ENCODE measurements around the gene FCGR3B.
"Not testable (repeated sequence)": the region's sequence is repeated elsewhere in the genome, so short reads cannot be mapped to it uniquely, and the experiment has no call there.

The FCGR3B gene

GRCh38 chr1:161622054-161622453 is 8.9 kb downstream of the FCGR3B start:
- not testable (repeated sequence) for H3K9ac ChIP-seq (ENCODE audit: low read length); H3K27ac ChIP-seq (ENCODE audit: low read depth, low read length, poor library complexity, severe bottlenecking); H4K20me1 ChIP-seq (ENCODE audit: insufficient read depth, low read length); H3K9me3 ChIP-seq (ENCODE audit: low read length); H3F3A ChIP-seq (ENCODE audit: insufficient read depth, low read length); H3K9me2 ChIP-seq (ENCODE audit: low read depth, low read length); H3K36me3 ChIP-seq (ENCODE audit: insufficient read depth, low read length); H3K27me3 ChIP-seq (ENCODE audit: insufficient read depth, low read length); H3K79me2 ChIP-seq (ENCODE audit: insufficient read depth, low read length); H2AFZ ChIP-seq (ENCODE audit: low read length)
- peaks cover 14% of the 10 kb centered on the region for H3K4me1 ChIP-seq (ENCODE audit: insufficient read depth, low read length, severe bottlenecking)
- peak overlapping the region; percentile 67; the same call in 1 of the 2 replicates for H3K4me2 ChIP-seq (ENCODE audit: low read length)
- peak overlapping the region; percentile 51 for H3K4me3 ChIP-seq (ENCODE audit: low read depth, low read length, poor library complexity, severe bottlenecking)

- not testable (repeated sequence) for H3K9me2 ChIP-seq (ENCODE audit: low read depth, low read length); H4K20me1 ChIP-seq (ENCODE audit: insufficient read depth, low read length); H3K36me3 ChIP-seq (ENCODE audit: insufficient read depth, low read length); H3K27me3 ChIP-seq (ENCODE audit: insufficient read depth, low read length); H3K79me2 ChIP-seq (ENCODE audit: insufficient read depth, low read length); H3K27ac ChIP-seq (ENCODE audit: low read depth, low read length, poor library complexity, severe bottlenecking); H3F3A ChIP-seq (ENCODE audit: insufficient read depth, low read length); H2AFZ ChIP-seq (ENCODE audit: low read length); H3K9ac ChIP-seq (ENCODE audit: low read length); H3K9me3 ChIP-seq (ENCODE audit: low read length)
- Histone ChIP-seq H3K4me1 (ENCODE audit: insufficient read depth, low read length, severe bottlenecking) (peaks cover 14% of the 10 kb centered on the region), H3K4me3 (ENCODE audit: low read depth, low read length, poor library complexity, severe bottlenecking) (peak overlapping the region; percentile 51), H3K4me2 (ENCODE audit: low read length) (peak overlapping the region; percentile 67)
These were observed 9.6 kb downstream of the FCGR3B start for GRCh38 chr1:161621181-161622000.

- H3K9ac ChIP-seq (ENCODE audit: low read length); H3K4me2 ChIP-seq (ENCODE audit: low read length): not testable (repeated sequence)
These were observed 10.6 kb downstream of the FCGR3B start for GRCh38 chr1:161620399-161620798.

GRCh38 chr1:161618517-161618916 is 12.5 kb downstream of the FCGR3B start:
- H2AFZ ChIP-seq (ENCODE audit: low read length); H3K9me3 ChIP-seq (ENCODE audit: low read length); H3K36me3 ChIP-seq (ENCODE audit: insufficient read depth, low read length); H3K27ac ChIP-seq (ENCODE audit: low read depth, low read length, poor library complexity, severe bottlenecking); H4K20me1 ChIP-seq (ENCODE audit: insufficient read depth, low read length); H3K9me2 ChIP-seq (ENCODE audit: low read depth, low read length); H3K79me2 ChIP-seq (ENCODE audit: insufficient read depth, low read length); H3K4me3 ChIP-seq (ENCODE audit: low read depth, low read length, poor library complexity, severe bottlenecking); H3K27me3 ChIP-seq (ENCODE audit: insufficient read depth, low read length); H3K4me2 ChIP-seq (ENCODE audit: low read length); H3K9ac ChIP-seq (ENCODE audit: low read length); H3F3A ChIP-seq (ENCODE audit: insufficient read depth, low read length): not testable (repeated sequence)
- H3K4me1 ChIP-seq (ENCODE audit: insufficient read depth, low read length, severe bottlenecking): peaks cover 14% of the 10 kb centered on the region

More at GRCh38 chr1:161620399-161620798, 10.6 kb downstream of the FCGR3B start:
- not testable (repeated sequence) for H3K36me3 ChIP-seq (ENCODE audit: insufficient read depth, low read length); H3F3A ChIP-seq (ENCODE audit: insufficient read depth, low read length); H2AFZ ChIP-seq (ENCODE audit: low read length); H3K27me3 ChIP-seq (ENCODE audit: insufficient read depth, low read length); H3K9me2 ChIP-seq (ENCODE audit: low read depth, low read length); H3K4me3 ChIP-seq (ENCODE audit: low read depth, low read length, poor library complexity, severe bottlenecking); H3K27ac ChIP-seq (ENCODE audit: low read depth, low read length, poor library complexity, severe bottlenecking); H3K79me2 ChIP-seq (ENCODE audit: insufficient read depth, low read length); H4K20me1 ChIP-seq (ENCODE audit: insufficient read depth, low read length); H3K9me3 ChIP-seq (ENCODE audit: low read length)
- H3K4me1 ChIP-seq (ENCODE audit: insufficient read depth, low read length, severe bottlenecking): peaks cover 14% of the 10 kb centered on the region

- H3K9me2 ChIP-seq (ENCODE audit: low read depth, low read length); H4K20me1 ChIP-seq (ENCODE audit: insufficient read depth, low read length): not testable (repeated sequence)
These were observed 14.6 kb downstream of the FCGR3B start for GRCh38 chr1:161616417-161616816.

GRCh38 chr1:161613142-161613514 is 17.8 kb downstream of the FCGR3B start:
- not testable (repeated sequence) for H3K9me2 ChIP-seq (ENCODE audit: low read depth, low read length); H3K9ac ChIP-seq (ENCODE audit: low read length); H3K79me2 ChIP-seq (ENCODE audit: insufficient read depth, low read length); H3K27ac ChIP-seq (ENCODE audit: low read depth, low read length, poor library complexity, severe bottlenecking); H3F3A ChIP-seq (ENCODE audit: insufficient read depth, low read length); H2AFZ ChIP-seq (ENCODE audit: low read length); H3K4me1 ChIP-seq (ENCODE audit: insufficient read depth, low read length, severe bottlenecking); H3K36me3 ChIP-seq (ENCODE audit: insufficient read depth, low read length); H3K4me3 ChIP-seq (ENCODE audit: low read depth, low read length, poor library complexity, severe bottlenecking); H4K20me1 ChIP-seq (ENCODE audit: insufficient read depth, low read length); H3K27me3 ChIP-seq (ENCODE audit: insufficient read depth, low read length); H3K9me3 ChIP-seq (ENCODE audit: low read length)
- H3K4me2 ChIP-seq (ENCODE audit: low read length): 0 out of 2 replicates have a peak overlapping the region, but pooled peaks have one; percentile 89

More at GRCh38 chr1:161616417-161616816, 14.6 kb downstream of the FCGR3B start:
- peaks cover 14% of the 10 kb centered on the region for H3K4me1 ChIP-seq (ENCODE audit: insufficient read depth, low read length, severe bottlenecking)
- not testable (repeated sequence) for H3K4me3 ChIP-seq (ENCODE audit: low read depth, low read length, poor library complexity, severe bottlenecking); H2AFZ ChIP-seq (ENCODE audit: low read length); H3K9me3 ChIP-seq (ENCODE audit: low read length); H3K79me2 ChIP-seq (ENCODE audit: insufficient read depth, low read length); H3K27me3 ChIP-seq (ENCODE audit: insufficient read depth, low read length); H3F3A ChIP-seq (ENCODE audit: insufficient read depth, low read length); H3K9ac ChIP-seq (ENCODE audit: low read length); H3K4me2 ChIP-seq (ENCODE audit: low read length); H3K27ac ChIP-seq (ENCODE audit: low read depth, low read length, poor library complexity, severe bottlenecking); H3K36me3 ChIP-seq (ENCODE audit: insufficient read depth, low read length)

GRCh38 chr1:161612322-161613141 is 18.4 kb downstream of the FCGR3B start:
- not testable (repeated sequence) for H3K9me3 ChIP-seq (ENCODE audit: low read length); H3K27ac ChIP-seq (ENCODE audit: low read depth, low read length, poor library complexity, severe bottlenecking); H3K4me1 ChIP-seq (ENCODE audit: insufficient read depth, low read length, severe bottlenecking); H3K27me3 ChIP-seq (ENCODE audit: insufficient read depth, low read length); H4K20me1 ChIP-seq (ENCODE audit: insufficient read depth, low read length); H3K9me2 ChIP-seq (ENCODE audit: low read depth, low read length); H3K36me3 ChIP-seq (ENCODE audit: insufficient read depth, low read length); H3F3A ChIP-seq (ENCODE audit: insufficient read depth, low read length); H3K79me2 ChIP-seq (ENCODE audit: insufficient read depth, low read length)
- peak overlapping the region; percentile 89 for H3K4me2 ChIP-seq (ENCODE audit: low read length)
- H3K9ac ChIP-seq (ENCODE audit: low read length): peak overlapping the region; percentile 40
- peak overlapping the region; percentile 64 for H3K4me3 ChIP-seq (ENCODE audit: low read depth, low read length, poor library complexity, severe bottlenecking)
- peak overlapping the region; percentile 94; the same call in 1 of the 2 replicates for H2AFZ ChIP-seq (ENCODE audit: low read length)
